Ramos (cell line): ENCODE measurements around the gene RING1.

Experiments used
- in situ Hi-C: fragments of 300-500 bp; cut with MboI; formaldehyde crosslinking; loops from one replicate; pipeline ENCODE4 v1.14.3; 2022; ENCODE audit warnings: low sequenced_read_pairs; ENCODE audit not compliant: unreplicated experiment

RING1 gene

GRCh38 chr6:33191383-33192104, 16.8 kb upstream of the RING1 start:
- in situ Hi-C loops, result no loop called here

- in situ Hi-C loops, result no loop called here
These were observed 16.1 kb upstream of the RING1 start, which contains the start of gene COL11A2 for GRCh38 chr6:33192105-33192646. Gene COL11A2, minus strand, starts transcription at chr6:33192467. Its CDS starts 227 bp downstream, at chr6:33192240.

- in situ Hi-C loops, result no loop called here
These were observed 15.4 kb upstream of the RING1 start for GRCh38 chr6:33192671-33193602.

- in situ Hi-C loops, result no loop called here
These were observed 14.7 kb upstream of the RING1 start for GRCh38 chr6:33193619-33194018.

GRCh38 chr6:33194431-33194979, 13.8 kb upstream of the RING1 start:
- in situ Hi-C loops, result no loop called here

- in situ Hi-C loops, result no loop called here
These were observed 12.8 kb upstream of the RING1 start for GRCh38 chr6:33195304-33196165.

- in situ Hi-C loops, result no loop called here
These were observed 10.8 kb upstream of the RING1 start for GRCh38 chr6:33197431-33198048.

- in situ Hi-C loops, result no loop called here
These were observed 10.0 kb upstream of the RING1 start for GRCh38 chr6:33198159-33198852.

- in situ Hi-C loops, result no loop called here
These were observed 9.4 kb upstream of the RING1 start for GRCh38 chr6:33198853-33199436.

- in situ Hi-C loops, result no loop called here
These were observed 8.5 kb upstream of the RING1 start for GRCh38 chr6:33199687-33200218.

- in situ Hi-C loops, result no loop called here
These were observed 7.8 kb upstream of the RING1 start, which contains the start of the genes RXRB and SLC39A7 for GRCh38 chr6:33200219-33201146. Gene RXRB, minus strand, starts transcription at chr6:33200665. Its CDS starts 189 bp downstream, at chr6:33200476. Gene SLC39A7, plus strand, starts transcription at chr6:33200867. Its CDS starts 379 bp downstream, at chr6:33201246.

GRCh38 chr6:33201147-33201545, 7.2 kb upstream of the RING1 start:
- in situ Hi-C loops, result no loop called here

- in situ Hi-C loops, result no loop called here
These were observed 6.4 kb upstream of the RING1 start for GRCh38 chr6:33201935-33202334.

- in situ Hi-C loops, result no loop called here
These were observed 5.5 kb upstream of the RING1 start for GRCh38 chr6:33202799-33203198.

- in situ Hi-C loops, result no loop called here
These were observed 4.7 kb upstream of the RING1 start for GRCh38 chr6:33203443-33204164.

- in situ Hi-C loops, result no loop called here
These were observed 4.2 kb upstream of the RING1 start for GRCh38 chr6:33204165-33204414.
